H1 (cell line): ENCODE data around the gene RNF166. TPM values are rescaled to one million over a fixed set of nuclear protein-coding genes. Genes with fewer than 3 reads are reported as not detected.

Source experiments
- BRCA1 ChIP-seq: IDR thresholded peaks from 2 replicates; pipeline ENCODE4 v1.6.1; 2012; ENCODE audit warnings: low read depth, low read length, improper control_type of control experiment
- CHD7 ChIP-seq: fragments of 300-600 bp; sonication (generic); IDR thresholded peaks from 2 replicates; pipeline ENCODE4 v1.7.1; 2012; ENCODE audit warnings: low read length, moderate library complexity, mild to moderate bottlenecking, inconsistent platforms; ENCODE audit not compliant: insufficient replicate concordance
- KDM1A ChIP-seq: fragments of 200-600, 300-600 bp; sonication (generic); IDR thresholded peaks from 2 replicates; pipeline ENCODE4 v1.7.1; 2016; ENCODE audit warnings: mild to moderate bottlenecking, low read length, borderline replicate concordance
- KDM4A ChIP-seq: IDR thresholded peaks from one replicate; pipeline ENCODE4 v1.7.1; 2012; ENCODE audit warnings: low read depth, mild to moderate bottlenecking, moderate library complexity, low read length, inconsistent platforms; ENCODE audit not compliant: severe bottlenecking
- KDM5A ChIP-seq: fragments of 200-600 bp; IDR thresholded peaks from 2 replicates; pipeline ENCODE4 v1.7.1; 2012; ENCODE audit warnings: mild to moderate bottlenecking, low read length, inconsistent platforms, mixed read lengths
- PHF8 ChIP-seq: fragments of 200-600 bp; sonication (generic); conservative IDR thresholded peaks from 2 replicates; pipeline ENCODE4 v1.7.1; 2012; ENCODE audit warnings: low read depth, mild to moderate bottlenecking, inconsistent platforms, low read length, moderate library complexity
- SAP30 ChIP-seq: fragments of 300-600 bp; sonication (generic); IDR thresholded peaks from 2 replicates; pipeline ENCODE4 v1.7.1; 2012; ENCODE audit warnings: low read length, moderate library complexity, mild to moderate bottlenecking, inconsistent platforms; ENCODE audit not compliant: insufficient read depth, insufficient replicate concordance
- SP4 ChIP-seq: IDR thresholded peaks from 2 replicates; pipeline ENCODE4 v1.6.1; 2012; ENCODE audit warnings: low read length, inconsistent platforms
- USF2 ChIP-seq: IDR thresholded peaks from 2 replicates; pipeline ENCODE4 v1.6.1; 2011; ENCODE audit warnings: low read length, improper control_type of control experiment
- polyA plus RNA-seq, 7 experiments: library from polyadenylated mRNA; depleted of rRNA in 3 of 7; stranded (reverse) in 5 of 7; unstranded in 2 of 7; fragments of >200 nt in 5 of 7; fragments of 200-250 nt in 2 of 7; gene quantifications; 1 replicate in 5 of 7; 2 replicates in 1 of 7; 4 replicates in 1 of 7; pipeline versions ENCODE4 v1.2.1 to v1.2.3, GENCODE V29; 2011 to 2013; ENCODE audit warnings: missing spikeins in 2 of 7, mixed read lengths in 2 of 7
- total RNA-seq: library from RNA; stranded (reverse); fragmentation: NEBNext Ultra II Directional; extraction: Animal tissue kit (Norgen Biotek cat#: 25700); gene quantifications from 2 replicates; pipeline ENCODE4 v1.2.1, GENCODE V29; 2021

The RNF166 gene
- total and polyA plus RNA-seq, 2 of the 8 experiments (the other 6 are each of a cell fraction or from before 2014, with no cell fraction given) = 29.8 to 31.2 TPM

- TF ChIP-seq CHD7 (no peak), PHF8 (no peak), KDM1A (no peak), KDM4A (no peak), BRCA1 (no peak), KDM5A (no peak), SAP30 (no peak), USF2 (no peak), SP4 (no peak)
- TF ChIP-seq, all 59 proteins: peak for 0
Observed at GRCh38 chr16:88657371-88657770, 48.8 kb downstream of the RNF166 start (continued).
